Ureter (tissue), 1 donor: ENCODE measurements around the gene PRDX3. TPM values are rescaled to one million over a fixed set of nuclear protein-coding genes. Genes with fewer than 3 reads are reported as not detected.

Experiments used
- DNase-seq: peaks from one replicate; pipeline ENCODE4 v3.0.0-alpha.2; 2020; ENCODE audit warnings: low spot score
- total RNA-seq: library from RNA; stranded (reverse); gene quantifications from one replicate; pipeline ENCODE4 v1.2.4, GENCODE V29; 2023
- donor health status: DM: yes; HTN: yes; CAD: no.

Gene PRDX3
- 95.0 TPM for total RNA-seq

DNA sequence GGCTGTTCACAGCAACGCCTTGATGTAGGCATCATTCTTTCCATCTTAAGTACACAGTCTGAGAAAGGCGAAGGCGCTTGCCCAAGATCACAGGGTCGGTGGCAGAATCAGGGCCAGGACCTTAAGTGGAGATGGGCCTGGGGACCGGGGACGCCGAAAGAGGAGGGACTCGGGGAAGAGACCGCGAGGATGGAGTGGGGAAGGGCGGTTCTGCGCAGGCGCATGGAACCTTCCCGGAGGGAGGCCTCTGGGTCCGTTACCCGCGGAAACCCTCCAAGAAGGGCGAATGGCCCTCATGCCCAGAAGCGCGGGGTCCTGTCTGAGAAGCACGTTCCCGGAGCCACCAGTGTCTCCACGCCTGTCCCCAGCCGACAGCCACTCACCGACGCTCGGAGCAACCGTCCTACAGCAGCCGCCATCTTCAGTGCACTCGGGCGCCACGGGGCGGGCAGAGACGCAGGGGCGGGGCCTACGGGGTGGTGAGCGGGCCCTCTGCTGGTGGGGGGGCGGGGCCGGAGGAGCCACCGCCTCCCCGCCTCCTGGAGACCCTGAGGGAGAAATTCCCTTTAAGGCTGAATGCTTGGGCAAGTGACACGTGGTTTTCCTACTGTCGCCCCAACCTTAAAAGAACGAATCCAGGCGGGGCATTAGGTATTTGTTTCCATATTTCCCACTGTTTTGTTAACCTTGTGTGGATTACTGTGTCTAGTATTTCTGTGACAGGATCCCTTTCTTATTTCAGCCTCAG lies at the start of gene PRDX3:
TSS of gene PRDX3 (minus strand) at position 441 of the 748 bp plus-strand sequence. CDS start at position 419, 22 bp downstream.
- DNase-seq, result peak; percentile 92

DNA sequence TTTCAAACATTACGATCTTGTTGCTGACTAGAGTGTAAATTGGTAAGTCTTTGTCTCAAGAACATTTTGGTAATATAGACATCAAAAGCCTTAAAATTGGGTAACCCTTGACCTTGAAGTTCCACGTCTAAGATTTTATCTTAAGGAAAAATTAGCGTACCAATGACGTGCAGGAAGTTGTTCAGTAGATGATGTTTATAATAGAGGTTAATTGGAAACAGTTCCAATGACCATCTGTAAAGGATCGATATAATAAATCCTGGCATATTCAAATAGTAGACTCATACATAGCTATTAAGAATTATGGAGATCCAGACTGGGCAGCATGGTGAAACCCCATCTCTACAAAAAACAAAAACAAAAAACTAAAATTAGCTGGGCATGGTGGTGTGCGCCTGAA lies 49.2 kb upstream of the PRDX3 start:
- no peak for DNase-seq

DNA sequence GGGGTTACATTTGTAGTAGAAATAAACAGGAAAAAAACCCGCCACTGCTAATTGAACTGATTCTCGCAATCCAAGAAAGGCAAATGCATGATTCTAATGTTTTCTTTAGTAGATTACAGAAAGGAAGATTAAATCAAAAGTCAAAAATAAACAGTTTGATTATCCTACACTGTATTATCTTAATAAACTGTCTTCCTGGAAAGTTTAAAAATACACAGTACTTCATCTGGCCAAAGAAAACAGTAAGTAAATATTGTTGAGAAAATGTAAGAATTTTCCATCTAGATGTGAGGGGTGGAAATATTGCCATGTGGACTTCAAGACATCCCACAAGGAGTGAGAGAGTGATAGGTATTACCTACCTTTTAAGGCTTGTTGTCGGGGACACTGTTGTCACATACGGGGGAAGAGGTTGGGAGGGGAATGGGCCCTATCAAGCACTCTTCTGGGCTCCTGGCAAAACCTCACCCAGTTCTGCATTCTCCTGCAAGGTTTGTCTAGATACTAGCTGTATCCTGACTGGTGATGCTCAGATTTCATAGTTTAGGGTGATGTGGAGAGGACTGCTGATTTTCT lies 46.6 kb upstream of the PRDX3 start:
- no peak for DNase-seq

DNA sequence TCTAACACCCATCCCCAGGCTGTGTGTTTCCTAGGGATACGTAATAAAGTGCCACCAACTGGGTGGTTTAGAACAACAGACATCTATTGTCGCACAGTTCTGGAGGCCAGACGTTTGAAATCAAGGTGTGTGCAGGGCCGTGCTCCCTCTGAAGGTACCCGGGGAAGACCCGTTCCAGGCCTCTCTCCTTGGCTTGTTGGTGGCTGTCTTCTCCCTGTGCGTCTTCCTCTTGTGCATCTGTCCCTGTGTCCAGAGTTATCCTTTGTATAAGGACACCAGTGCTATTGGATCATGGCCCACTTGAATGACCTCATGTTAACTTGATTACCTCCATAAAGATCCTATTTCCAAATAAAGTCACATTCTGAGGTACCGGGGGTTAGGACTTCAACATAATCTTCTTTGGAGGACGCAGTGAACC lies 44.4 kb upstream of the PRDX3 start:
- DNase-seq, result no peak

DNA sequence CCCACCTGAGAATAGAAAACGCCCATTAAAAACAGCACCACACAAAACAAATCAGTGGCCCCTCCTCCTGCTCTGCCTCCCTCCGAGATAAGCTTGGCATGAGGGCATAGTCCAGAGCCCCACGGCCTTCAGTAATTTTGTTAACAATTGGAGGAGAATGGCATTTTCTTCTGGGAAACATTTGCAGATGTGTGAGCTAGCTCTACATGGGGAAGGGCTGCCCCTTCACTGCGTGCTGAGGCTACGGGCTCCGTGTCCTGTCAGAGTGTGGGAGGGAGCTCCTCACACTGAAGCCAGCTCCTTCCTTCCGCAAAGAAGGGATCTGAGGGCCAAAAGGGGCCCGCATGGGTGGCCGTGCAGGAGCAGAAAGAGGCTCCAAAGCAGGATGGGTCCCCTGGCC lies 43.9 kb upstream of the PRDX3 start:
- no peak for DNase-seq

DNA sequence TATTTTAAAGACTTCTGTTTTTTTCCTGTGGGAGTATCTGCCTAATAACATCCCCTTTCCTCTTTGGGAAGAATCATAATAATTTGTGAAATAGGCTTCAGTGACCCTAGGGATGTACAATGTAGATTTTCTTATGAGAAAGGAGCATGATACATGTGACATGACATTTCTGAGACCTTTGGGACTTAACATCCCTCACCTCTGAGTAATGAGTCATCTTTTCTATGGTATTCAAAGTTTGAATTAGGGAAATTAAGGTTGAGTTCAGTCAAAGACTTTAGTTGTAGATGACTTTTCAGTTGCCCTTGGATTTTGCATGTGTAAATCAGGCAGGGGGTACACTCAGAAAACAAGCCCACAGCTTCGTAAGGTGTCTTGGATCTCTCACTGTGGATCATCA lies 43.1 kb upstream of the PRDX3 start:
- DNase-seq, result no peak

DNA sequence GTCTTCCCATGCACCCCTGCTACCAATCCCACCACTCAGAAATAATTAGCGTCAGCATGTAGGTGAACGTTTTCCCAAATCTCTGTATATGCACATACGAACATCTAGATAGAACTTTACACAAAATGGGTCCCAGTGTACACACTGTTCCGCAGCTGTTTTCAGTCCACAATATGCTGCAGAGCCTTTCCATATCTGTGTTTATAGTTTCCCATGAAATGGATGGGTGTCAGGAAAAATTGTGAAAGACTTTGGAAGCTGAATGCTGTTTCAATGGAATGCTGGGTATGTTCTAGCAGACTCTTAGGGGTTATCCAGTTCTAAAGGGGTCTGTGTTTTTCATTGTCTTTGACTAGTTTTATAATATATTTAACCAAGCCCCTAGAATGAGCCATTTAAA lies 42.6 kb upstream of the PRDX3 start:
- DNase-seq, result no peak

DNA sequence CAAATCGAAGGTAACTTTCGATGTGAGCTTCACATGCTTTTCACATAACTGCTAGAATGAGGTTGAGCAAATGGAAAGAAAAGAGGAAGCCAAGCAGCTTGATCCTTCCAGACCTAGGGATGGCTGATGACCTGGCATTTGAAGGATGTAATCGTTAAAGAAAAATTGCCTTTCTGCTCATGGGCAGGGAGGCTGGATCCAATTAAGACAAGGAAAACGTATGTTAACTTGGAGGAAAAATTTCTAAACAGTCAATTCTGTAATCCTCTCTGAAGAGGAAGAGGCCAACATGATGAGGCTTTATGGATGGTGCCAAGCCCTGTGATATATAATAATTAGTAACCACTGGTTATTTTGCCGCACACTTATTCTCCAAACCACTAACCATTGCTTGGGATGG lies 41.3 kb upstream of the PRDX3 start:
- no peak for DNase-seq

DNA sequence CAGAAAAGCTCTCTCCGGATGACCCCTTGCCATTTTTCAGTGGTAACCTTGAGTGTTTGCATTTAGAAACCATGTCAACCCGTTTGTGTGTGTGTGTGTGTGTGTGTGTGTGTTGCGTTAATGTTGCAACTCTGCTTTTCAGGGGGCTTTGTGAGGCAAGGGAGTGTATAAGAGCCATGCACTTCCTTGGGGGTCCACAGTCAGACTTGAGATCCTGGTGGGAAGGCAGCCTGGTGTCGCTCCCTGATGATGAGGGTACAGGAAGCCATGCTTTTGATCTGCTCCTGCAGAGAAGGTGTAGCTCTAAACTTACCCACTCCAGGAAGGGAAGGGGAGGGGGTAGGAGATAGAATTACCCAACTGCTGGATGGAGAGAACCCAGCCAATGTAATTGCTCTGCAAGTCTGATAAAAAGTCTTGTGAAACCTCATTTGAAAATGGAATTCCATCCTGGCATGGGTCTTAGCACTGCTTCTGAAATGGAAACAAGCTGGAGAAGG lies 39.4 kb upstream of the PRDX3 start:
- no peak for DNase-seq

DNA sequence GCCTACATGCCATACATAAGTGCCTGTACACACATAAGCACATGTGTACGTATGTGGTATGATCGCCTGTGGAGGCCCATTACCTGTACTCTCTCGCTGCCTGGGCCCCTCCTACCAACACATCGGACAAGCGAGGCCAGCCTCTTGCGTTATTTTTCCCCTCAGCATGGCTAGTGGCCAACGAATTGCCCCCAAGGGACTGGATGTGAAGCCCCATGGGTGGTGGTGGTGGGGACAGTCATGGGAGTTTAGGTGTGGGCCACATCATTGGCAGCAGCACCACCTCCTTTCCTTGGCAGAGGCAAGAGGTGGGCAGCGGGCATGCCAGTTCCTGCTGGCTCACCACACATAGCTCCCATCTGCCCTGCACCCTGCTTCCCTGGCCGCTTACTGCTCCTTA lies 38.8 kb upstream of the PRDX3 start:
- DNase-seq, result no peak

DNA sequence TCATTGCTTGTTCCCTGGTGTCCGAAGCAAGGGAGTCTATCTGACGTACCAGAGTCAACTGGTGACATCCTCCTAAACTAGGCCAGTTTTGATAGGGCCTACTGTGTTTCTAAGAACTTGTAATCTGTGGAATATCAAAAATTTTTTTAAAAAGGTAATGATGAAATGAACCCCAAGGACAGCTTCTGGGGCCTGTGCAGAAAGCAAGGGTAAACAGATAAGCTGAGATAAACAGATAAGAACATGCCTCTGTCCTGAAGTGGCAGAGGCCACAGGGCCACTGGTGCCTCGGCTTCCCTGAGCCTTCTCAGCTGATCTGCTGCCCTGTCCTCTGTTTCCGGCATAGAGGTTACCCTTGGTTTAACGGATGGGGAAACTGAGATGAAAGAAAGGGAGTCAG lies 37.5 kb upstream of the PRDX3 start:
- no peak for DNase-seq

DNA sequence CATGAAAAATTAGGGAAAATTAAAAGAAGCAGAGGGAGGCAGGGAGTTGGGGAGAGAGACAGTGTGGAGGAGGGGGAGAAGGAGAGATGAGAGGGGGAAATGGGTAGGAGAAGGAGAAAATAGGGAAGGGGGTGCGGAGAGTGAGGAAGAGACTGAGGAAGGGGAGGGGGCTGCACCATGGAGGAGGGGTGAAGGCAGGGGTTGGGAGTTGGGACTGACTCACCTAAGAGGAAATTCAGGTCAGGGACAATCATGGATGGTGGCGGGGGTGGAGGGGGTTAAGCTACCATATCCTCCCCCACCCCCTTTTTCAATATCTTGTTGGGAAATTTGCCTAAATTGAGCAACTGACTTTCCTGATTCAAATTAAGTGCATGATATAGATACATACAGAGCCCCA lies 36.8 kb upstream of the PRDX3 start:
- DNase-seq, result no peak

DNA sequence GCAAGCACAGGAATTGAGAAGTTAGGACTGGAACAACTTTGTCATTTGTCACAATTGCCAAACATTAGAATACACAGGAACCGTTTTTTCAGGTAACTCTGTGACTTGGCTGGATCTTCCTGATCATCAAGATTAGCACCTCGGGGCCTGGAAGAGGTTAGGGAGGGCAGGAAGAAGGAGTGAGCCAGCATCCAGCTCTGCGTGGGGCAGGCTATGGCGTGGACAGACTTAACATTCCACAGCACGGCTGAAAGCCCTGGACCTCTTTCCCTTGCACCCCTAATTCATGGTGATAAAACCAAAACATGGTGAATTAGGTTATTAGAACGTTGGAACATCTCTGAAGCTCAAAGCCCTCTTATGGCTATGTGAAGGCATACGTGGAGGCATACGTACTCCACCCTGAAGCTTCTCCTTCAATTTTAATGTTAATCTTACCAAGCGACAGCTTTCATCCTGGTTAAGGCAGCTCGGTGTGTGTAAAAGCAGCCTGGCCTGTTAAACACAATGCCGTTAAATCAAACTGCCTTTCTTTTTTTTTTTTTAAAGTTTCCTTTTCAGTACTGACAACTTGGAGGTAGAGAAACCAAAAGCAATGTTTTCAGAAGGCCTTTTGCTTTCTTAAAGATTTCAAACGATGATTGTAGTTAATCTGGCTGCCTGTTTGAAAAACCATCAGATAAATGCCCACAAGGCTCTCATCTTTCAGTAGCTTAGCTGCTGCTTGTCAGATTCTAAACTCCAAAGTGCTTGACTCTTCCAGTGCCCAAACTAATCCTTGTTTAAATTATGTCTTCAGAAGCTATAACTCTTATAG lies 33.2 kb upstream of the PRDX3 start:
- no peak for DNase-seq

DNA sequence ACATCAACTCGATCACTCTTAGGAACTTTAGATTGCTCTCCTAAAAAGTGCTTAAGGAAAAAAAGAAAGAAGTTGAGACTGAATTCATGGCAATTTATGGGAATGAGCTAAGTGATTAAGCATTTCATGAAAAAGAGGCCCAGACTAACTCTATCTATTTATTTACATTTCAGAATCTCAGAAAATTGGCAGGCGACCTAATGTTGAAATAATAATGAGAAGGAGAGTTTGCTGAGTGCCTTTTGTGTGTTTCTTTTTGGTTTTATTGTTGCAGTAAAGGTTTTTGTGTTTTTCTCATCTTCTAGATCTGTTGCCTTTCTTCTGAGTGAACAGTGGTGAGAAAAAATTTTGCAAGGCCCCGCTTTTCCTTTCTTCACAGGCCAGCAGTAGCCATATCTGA lies 32.6 kb upstream of the PRDX3 start:
- DNase-seq, result no peak

DNA sequence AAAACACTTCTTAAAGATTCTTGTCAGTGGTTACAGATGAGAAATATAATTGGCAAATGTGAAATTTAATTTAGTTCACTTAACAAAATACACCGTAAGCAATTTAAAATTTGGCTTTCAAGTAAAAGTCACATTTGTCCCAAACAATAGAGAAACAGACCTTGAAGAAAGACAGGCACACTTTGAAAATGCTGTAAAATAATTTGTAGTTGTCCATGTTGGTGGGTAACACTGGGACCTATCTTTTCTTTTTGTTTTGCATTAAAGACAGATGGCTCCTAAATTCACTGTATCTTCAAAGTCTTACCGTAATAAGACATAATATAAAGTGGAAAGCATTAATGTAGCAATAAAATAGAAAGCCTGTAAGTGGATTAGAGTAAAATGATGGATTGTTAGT lies 32.0 kb upstream of the PRDX3 start:
- DNase-seq, result no peak

DNA sequence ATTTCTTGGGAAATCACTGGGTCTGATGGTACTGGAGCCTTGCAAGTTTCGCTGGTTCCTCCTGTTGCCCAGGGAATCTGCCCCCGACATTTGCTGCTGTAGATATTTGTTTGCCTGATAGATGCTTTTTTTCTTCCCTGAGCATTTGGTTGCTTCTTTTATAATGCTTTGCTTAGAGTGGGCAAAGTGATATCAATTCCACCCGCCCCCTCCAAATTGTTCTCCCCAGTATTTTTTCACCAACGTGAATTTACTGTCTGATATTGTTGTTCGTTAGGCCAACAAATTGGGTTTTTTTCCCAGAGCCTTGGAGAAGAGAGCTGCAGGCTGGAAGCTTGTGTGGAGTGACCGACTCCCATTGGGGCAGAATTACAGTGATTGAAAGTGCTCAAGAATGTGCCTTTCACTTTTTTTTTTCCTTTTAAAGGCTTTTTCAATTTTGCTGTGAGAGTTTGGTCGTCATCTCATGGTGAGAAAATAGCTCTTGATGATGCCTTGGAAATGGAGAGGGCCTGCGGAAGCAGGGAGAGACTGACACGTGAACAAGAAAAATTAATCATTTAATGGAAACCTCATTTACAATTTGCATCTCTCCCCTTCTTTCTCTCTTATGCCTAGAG lies 31.2 kb upstream of the PRDX3 start:
- no peak for DNase-seq

DNA sequence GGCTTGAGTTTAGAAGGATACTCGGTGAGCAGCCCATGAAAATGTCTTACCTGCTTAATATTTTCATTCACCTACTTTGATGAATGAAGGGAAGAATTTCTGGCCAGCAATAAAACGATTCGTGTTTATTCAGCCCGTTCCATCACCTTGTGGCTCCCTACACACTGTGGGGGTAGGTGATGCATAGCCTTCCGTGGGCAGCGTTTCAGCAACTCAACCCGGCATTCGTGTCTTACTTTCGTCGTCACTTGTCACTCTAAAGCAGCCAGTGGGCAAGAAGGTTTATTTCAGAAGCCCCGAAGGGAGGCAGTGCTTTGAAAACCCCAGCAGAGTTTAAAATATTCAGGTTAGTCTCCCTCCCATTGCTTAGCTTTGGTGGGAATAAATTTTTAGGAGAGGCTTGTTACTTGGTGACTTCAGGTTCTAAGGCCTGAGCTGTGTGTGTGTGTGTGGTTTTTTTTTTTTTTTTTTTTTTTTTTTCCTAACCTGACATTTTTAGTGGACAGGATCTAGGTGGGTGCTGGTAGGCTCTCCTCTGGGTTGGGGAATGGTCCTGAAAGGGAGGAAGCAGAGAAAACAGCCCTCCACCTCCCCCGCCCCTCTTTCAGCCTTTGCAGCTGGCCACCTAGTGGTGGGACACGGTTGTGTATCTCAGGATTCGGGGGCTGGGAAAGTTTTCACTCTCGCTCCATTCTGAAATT lies 30.6 kb upstream of the PRDX3 start:
- DNase-seq, result peak; percentile 59

DNA sequence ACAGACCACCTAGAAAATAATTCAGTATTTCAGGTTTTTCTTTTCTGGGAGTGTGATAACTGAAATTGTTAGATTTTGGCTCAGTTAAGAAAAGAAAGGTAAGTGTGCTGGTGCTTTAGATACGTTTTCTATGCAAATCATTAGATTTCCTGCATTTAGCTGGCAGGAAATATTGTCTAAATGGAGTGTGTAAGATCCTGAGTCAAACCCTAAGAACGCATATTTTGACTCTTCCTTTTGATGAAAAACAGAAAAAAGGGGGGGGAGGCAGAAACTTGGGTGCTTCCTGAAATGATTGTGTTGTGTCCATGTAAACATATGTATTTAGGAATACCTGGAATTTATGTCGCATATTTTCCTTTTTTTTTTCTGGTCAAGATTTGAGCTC lies 29.9 kb upstream of the PRDX3 start:
- DNase-seq, result no peak

DNA sequence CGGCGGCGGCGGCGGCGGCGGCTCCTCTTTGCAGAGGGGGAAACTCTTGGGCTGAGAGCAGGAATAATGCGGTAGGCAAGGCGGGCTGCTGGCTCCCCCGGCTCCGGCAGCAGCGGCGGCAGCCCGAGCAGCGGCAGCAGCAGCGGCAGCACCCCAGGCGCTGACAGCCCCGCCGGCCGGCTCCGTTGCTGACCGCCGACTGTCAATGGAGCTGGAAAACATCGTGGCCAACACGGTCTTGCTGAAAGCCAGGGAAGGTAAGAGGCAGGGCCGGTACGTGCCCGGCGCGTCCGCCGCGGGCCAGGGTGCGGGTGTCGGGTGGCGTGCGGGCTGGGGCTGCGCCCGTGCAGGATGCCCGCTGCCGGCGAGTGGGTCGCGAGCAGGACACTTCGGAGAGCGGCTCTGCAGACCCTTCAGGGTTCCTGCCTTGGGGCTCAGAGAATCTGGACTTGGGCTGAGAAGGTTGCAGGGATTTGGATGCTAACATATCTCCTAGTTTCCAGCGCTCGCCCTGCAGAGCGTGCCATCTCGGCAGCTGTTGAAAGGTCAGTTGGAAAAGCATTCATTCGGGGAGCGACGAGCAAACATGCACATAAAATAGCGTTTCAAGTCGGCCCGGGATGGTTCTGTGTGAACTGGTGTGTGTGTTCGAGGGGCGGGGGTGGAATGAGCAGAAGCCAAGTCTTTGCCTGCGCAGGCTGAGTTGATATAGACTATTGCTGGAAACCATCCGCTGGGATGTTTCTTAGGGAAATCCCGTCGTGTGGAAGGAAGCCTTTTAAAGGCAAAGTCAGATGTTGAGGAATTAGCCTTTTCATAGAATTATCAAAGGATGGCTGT lies 29.3 kb upstream of the PRDX3 start:
- peak; percentile 57 for DNase-seq

DNA sequence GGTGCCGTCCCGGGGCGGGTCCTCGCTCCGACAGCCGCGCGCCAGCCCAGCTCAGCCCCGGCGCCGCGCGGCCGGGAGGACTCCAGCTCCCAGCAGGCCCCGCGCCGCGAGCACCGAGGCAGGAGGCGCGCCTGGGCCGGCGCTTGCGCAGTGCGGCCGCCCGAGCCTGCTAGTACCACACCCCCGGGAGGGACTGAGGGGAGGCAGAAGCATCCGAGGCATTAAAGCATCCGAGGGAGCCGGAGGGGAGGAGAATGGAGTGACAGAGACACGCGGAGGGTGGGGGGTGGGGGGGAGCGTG lies 28.7 kb upstream of the PRDX3 start, which contains the start of gene GRK5:
TSS of gene GRK5 (plus strand) at position 206 of the 301 bp plus-strand sequence. CDS start 347 bp downstream, outside the sequence.
- DNase-seq, result peak; percentile 92
